AG04450 (cell line): Measurements from ENCODE around the gene CCDC91. TPM values are rescaled to one million over a fixed set of nuclear protein-coding genes. Genes with fewer than 3 reads are reported as not detected.
"Not testable (repeated sequence)": the region's sequence is repeated elsewhere in the genome, so short reads cannot be mapped to it uniquely, and the experiment has no call there.

Source experiments
- CTCF ChIA-PET: fragments of 300-600, 350-600 bp; formaldehyde crosslinking; extraction: SDS; loops from one replicate; lab custom pipeline; 2022; ENCODE audit warnings: antibody characterized with exemption, inconsistent platforms; lab: Charles Lee
- POLR2A ChIA-PET: fragments of 350-600 bp; formaldehyde crosslinking; extraction: SDS; loops from one replicate; lab custom pipeline; 2021; ENCODE audit warnings: antibody characterized with exemption, inconsistent platforms; lab: Yijun Ruan, JAX
- DNase-seq: peaks from one replicate; pipeline ENCODE4 v3.0.0-alpha.2; 2011; ENCODE audit warnings: low read depth, low spot score
- H3K27ac ChIP-seq: one replicate; pipeline ENCODE4 v1.5.1; 2012; ENCODE audit warnings: low read depth, low read length, control low read depth
- H3K27me3 ChIP-seq: one replicate; pipeline ENCODE4 v1.6.0; 2012; ENCODE audit warnings: low read length; ENCODE audit not compliant: control insufficient read depth, insufficient read depth
- H3K4me3 ChIP-seq: 2 replicates; pipeline ENCODE4 v1.5.1; 2011; ENCODE audit warnings: mild to moderate bottlenecking, low read depth, low read length, control low read depth
- H3K9me3 ChIP-seq: 2 replicates; pipeline ENCODE4 v1.5.1; 2012; ENCODE audit warnings: low read length; ENCODE audit not compliant: control insufficient read depth, insufficient read depth
- CTCF ChIP-seq: IDR thresholded peaks from 2 replicates; pipeline ENCODE4 v1.5.1; 2011; ENCODE audit warnings: low read depth, low read length, control low read depth, inconsistent platforms
- polyA plus RNA-seq: library from polyadenylated mRNA; depleted of rRNA; stranded (reverse); fragments of >200 nt; gene quantifications from 2 replicates; pipeline ENCODE4 v1.2.3, GENCODE V29; 2011

CCDC91 gene
- polyA plus RNA-seq, 1 experiment: 21.0 TPM

DNA sequence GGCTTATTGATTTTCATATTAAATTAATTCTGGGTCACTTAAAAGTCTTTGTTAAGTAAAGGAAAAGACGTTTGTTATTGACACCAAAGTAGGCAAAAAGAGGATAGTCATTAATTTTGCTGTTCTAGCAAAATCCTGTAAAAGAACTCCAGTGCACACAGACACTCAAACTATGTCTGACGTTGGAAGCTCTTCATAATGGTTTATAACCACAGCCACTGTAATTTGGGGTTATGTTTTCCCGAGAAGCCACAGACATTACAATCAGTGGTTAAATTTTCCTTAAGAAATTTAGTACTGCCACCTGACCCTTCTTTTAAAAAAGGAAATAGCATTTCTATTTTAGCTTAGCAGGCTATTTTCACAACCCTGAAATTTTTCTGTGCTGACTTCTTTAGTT lies 267.5 kb downstream of the CCDC91 start:
- no peaks in the 10 kb centered on the region for H3K9me3 ChIP-seq
- H3K4me3 ChIP-seq: no peak overlapping the region
- ChIA-PET POLR2A (no interaction called here), CTCF (no interaction called here)
- H3K27ac ChIP-seq: no peak overlapping the region
- TF ChIP-seq CTCF: no peak
- DNase-seq: no peak
- no peaks in the 10 kb centered on the region for H3K27me3 ChIP-seq

- no peak for DNase-seq
- Histone ChIP-seq H3K4me3 (no peak overlapping the region), H3K27ac (no peak overlapping the region), H3K27me3 (no peaks in the 10 kb centered on the region), H3K9me3 (no peaks in the 10 kb centered on the region)
- no peak for TF ChIP-seq CTCF
- ChIA-PET CTCF (interaction anchor here (0.8 kb wide), 1 partner anchor 519 kb away, joined by 4 read pairs; no protein-coding TSS in a partner anchor), POLR2A (no interaction called here)
Observed at GRCh38 chr12:28459481-28459880, 269.2 kb downstream of the CCDC91 start.

DNA sequence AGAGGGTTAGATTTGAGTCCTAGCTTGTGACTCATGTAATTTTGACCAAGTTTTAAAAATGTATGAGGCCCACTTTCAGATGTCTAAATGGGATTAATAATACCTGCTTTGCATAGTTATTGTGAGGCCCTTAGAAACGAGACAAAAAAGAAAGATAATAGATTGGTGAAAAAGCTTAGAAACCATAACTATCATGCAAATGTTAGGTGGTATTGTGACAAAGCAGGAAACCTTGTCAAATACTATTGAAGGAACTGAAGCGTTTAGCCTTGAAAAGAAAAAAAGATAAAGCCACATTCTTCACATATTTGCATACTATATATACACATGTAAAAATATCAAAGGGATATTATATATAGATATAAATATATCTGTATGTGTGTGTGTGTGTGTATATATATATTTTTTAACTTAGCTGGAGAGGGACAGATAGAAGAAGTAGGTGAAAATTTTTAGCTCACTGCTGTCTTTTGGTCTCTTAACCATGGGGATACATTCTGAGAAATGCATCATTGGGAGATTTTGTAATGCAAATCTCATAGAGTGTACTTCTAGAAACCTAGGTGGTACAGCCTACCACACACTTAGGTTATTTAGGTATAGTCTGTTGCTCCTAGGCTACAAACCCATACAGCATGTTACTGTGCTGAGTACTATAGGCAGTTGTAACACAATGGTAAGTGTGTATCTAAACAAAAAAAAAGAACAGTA lies 270.3 kb downstream of the CCDC91 start:
- POLR2A ChIA-PET: no interaction called here
- Histone ChIP-seq H3K27ac (no peak overlapping the region), H3K4me3 (no peak overlapping the region), H3K27me3 (no peaks in the 10 kb centered on the region), H3K9me3 (no peaks in the 10 kb centered on the region; the same call in 1 of the 2 replicates)
- TF ChIP-seq CTCF: no peak
- CTCF ChIA-PET: no interaction called here
- no peak for DNase-seq

GRCh38 chr12:28463396-28463795 lies 273.1 kb downstream of the CCDC91 start:
- Histone ChIP-seq H3K27ac (no peak overlapping the region), H3K4me3 (no peak overlapping the region), H3K9me3 (no peaks in the 10 kb centered on the region; the same call in 1 of the 2 replicates), H3K27me3 (no peaks in the 10 kb centered on the region)
- ChIA-PET CTCF (interaction anchor here (1.4 kb wide), 1 partner anchor 12 kb away, joined by 3 read pairs; no protein-coding TSS in a partner anchor), POLR2A (no interaction called here)
- no peak for TF ChIP-seq CTCF
- no peak for DNase-seq

GRCh38 chr12:28471762-28472161 lies 281.5 kb downstream of the CCDC91 start:
- H3K4me3 ChIP-seq, POLR2A ChIA-PET, CTCF ChIA-PET, DNase-seq, H3K9me3 ChIP-seq, H3K27me3 ChIP-seq, H3K27ac ChIP-seq: not testable (repeated sequence)

DNA sequence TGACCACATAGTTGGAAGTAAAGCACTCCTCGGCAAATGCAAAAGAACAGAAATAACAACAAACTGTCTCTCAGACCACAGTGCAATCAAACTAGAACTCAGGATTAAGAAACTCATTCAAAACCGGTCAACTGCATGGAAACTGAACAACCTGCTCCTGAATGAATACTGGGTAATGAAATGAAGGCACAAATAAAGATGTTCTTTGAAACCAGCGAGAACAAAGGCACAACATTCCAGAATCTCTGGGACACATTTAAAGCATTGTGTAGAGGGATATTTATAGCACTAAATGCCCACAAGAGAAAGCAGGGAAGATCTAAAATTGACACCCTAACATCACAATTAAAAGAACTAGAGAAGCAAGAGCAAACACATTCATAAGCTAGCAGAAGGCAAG lies 285.9 kb downstream of the CCDC91 start:
- H3K27me3 ChIP-seq, H3K4me3 ChIP-seq, H3K9me3 ChIP-seq, DNase-seq, CTCF ChIA-PET, POLR2A ChIA-PET, H3K27ac ChIP-seq: not testable (repeated sequence)

DNA sequence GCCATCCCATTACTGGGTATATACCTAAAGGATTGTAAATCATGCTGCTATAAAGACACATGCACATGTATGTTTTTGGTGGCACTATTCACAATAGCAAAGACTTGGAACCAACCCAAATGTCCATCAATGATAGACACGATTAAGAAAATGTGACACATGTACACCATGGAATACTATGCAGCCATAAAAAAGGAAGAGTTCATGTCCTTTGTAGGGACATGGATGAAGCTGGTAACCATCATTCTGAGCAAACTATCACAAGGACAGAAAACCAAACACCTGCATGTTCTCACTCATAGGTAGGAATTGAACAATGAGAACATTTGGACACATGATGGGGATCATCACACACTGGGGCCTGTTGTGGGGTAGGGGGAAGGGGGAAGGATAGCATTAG lies 288.8 kb downstream of the CCDC91 start:
- H3K27me3 ChIP-seq, CTCF ChIA-PET, H3K27ac ChIP-seq, POLR2A ChIA-PET, H3K4me3 ChIP-seq, DNase-seq, H3K9me3 ChIP-seq: not testable (repeated sequence)
